Thoracic aorta (tissue), 2 donors: ENCODE results near the gene ZC3H12A. TPM values are rescaled to one million over a fixed set of nuclear protein-coding genes. Genes with fewer than 3 reads are reported as not detected.

Experiments used
- ATAC-seq: fragments of 150-250 bp; one replicate; pipeline ENCODE4 v1.8.0; 2017; ENCODE audit warnings: low read depth; ENCODE audit not compliant: insufficient number of reproducible peaks, low FRiP score
- DNase-seq: peaks from one replicate; pipeline ENCODE4 v3.0.0-alpha.2; 2020; ENCODE audit warnings: low spot score
- H3K27ac ChIP-seq, 2 donors: fragments of 200-600 bp; sonication (generic); 1 replicate in 1 of 2; 2 replicates in 1 of 2; pipeline ENCODE4 v1.5.1; 2016; ENCODE audit warnings: mild to moderate bottlenecking in 2 of 2, moderate library complexity in 2 of 2
- H3K27me3 ChIP-seq: fragments of 200-600 bp; sonication (generic); replicated peaks from 2 replicates; pipeline ENCODE4 v1.6.0; 2016; ENCODE audit warnings: mild to moderate bottlenecking; ENCODE audit not compliant: insufficient read depth
- H3K36me3 ChIP-seq: fragments of 200-600 bp; sonication (generic); one replicate; pipeline ENCODE4 v1.5.1; 2016
- H3K4me1 ChIP-seq, 2 donors: fragments of 200-600 bp; sonication (generic); 1 replicate in 1 of 2; 2 replicates in 1 of 2; pipeline versions ENCODE4 v1.5.1 to v1.6.0; 2016; ENCODE audit warnings: low read depth in 2 of 2, mild to moderate bottlenecking in 1 of 2; ENCODE audit not compliant: control insufficient read depth in 1 of 2
- H3K4me3 ChIP-seq: fragments of 200-600 bp; sonication (generic); 2 replicates; pipeline ENCODE4 v1.5.1; 2016; ENCODE audit warnings: mild to moderate bottlenecking
- H3K9me3 ChIP-seq: fragments of 200-600 bp; sonication (generic); 2 replicates; pipeline ENCODE4 v1.5.1; 2016
- total RNA-seq, 2 donors: library from RNA; depleted of rRNA; stranded (reverse); fragments of >200 nt; gene quantifications; one replicate each; pipeline versions ENCODE4 v1.1.0 to v1.2.3, GENCODE V29; 2016
- TF ChIP-seq, protein P1 (sequence below): fragments of 200-600 bp; sonication (generic); IDR thresholded peaks from one replicate; pipeline ENCODE4 v1.5.1; 2019; ENCODE audit warnings: antibody characterized with exemption

The ZC3H12A gene
- total RNA-seq, 2 donors from 2014 or later: 22.1 to 32.4 TPM

DNA sequence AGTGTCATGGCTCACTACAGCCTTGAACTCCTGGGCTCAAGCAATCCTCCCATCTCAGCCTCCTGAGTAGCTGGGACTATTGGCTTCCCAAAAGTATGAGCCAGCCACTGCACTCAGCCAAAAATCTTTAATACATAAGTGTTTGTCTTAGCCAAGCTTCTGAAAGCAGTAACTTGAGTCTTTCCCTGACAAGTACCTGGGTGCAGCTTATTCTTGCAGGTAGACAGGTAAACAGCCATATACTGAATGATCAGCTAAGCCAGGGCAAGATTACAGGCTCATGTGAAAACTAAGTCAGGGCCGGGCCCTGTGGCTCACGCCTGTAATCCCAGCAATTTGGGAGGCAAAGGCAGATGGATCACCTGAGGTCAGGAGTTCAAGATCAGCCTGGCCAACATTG lies 32.4 kb downstream of the ZC3H12A start:
- Histone ChIP-seq H3K4me3 (no peak overlapping the region), H3K27ac (no peak overlapping the region), H3K9me3 (no peaks in the 10 kb centered on the region), H3K36me3 (peaks cover 24% of the 10 kb centered on the region), H3K4me1 (no peaks in the 10 kb centered on the region), H3K27me3 (no peaks in the 10 kb centered on the region)
- no peak for DNase-seq
- no peak for ATAC-seq
- TF ChIP-seq, protein P1, sequence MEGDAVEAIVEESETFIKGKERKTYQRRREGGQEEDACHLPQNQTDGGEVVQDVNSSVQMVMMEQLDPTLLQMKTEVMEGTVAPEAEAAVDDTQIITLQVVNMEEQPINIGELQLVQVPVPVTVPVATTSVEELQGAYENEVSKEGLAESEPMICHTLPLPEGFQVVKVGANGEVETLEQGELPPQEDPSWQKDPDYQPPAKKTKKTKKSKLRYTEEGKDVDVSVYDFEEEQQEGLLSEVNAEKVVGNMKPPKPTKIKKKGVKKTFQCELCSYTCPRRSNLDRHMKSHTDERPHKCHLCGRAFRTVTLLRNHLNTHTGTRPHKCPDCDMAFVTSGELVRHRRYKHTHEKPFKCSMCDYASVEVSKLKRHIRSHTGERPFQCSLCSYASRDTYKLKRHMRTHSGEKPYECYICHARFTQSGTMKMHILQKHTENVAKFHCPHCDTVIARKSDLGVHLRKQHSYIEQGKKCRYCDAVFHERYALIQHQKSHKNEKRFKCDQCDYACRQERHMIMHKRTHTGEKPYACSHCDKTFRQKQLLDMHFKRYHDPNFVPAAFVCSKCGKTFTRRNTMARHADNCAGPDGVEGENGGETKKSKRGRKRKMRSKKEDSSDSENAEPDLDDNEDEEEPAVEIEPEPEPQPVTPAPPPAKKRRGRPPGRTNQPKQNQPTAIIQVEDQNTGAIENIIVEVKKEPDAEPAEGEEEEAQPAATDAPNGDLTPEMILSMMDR: no peak

DNA sequence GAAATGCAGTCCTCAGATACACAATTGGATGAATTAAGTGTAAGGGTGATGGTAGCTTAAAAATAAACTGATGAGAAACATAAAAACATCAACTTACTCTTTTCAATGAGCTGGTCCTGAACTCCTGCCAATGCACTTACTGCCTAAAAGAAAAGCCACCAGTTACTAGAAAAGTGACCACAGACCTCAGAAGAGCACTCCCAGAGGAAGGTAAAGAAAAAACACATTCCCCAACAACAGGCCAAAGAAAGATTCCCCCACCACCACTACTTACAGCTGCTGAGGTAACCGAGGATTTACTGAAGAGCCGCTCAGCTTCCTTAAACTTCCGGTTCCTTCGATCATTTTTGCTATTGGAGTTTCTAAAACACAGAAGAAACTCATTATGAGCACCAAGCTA lies 34.8 kb downstream of the ZC3H12A start:
- DNase-seq (no peak), ATAC-seq (no peak)
- H3K27ac ChIP-seq: no peak overlapping the region
- no peak overlapping the region for H3K4me3 ChIP-seq
- H3K36me3 ChIP-seq: peaks cover 28% of the 10 kb centered on the region
- peaks cover 8 to 15% of the 10 kb centered on the region in 2 donors for H3K4me1 ChIP-seq
- no peaks in the 10 kb centered on the region for H3K9me3 ChIP-seq
- no peaks in the 10 kb centered on the region for H3K27me3 ChIP-seq
- TF ChIP-seq, protein P1: no peak

DNA sequence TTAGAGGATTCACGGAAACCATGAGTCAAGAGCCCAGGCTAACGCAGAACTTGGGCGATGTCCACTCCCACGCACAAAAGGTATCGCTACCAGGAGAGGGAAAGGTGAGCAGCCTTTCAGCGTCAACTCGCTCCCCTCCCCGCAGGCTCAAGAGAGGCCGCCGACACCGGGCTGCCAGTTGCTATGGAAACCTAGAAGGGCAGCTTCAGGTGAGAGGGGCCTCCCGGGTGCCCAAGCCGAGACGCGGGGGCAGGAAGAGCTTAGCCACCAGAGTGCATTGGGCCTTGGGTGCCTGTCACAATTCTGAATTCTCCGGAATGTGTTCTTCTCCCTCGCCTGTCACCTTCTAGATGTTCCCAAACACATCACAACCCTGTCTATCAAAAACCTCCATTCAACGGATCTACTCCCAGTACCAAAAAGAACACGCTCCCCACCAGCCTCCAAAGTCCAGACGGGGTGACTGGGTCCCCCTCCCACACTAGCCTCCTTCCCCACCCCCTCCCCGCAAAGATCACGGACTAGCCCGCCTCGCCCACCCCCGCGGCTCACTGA lies 39.5 kb downstream of the ZC3H12A start:
- H3K36me3 ChIP-seq: peaks cover 12% of the 10 kb centered on the region
- no peaks in the 10 kb centered on the region for H3K9me3 ChIP-seq
- H3K27ac ChIP-seq: peak overlapping the region; percentile 91 to 94
- ATAC-seq: no peak
- DNase-seq: no peak
- TF ChIP-seq, protein P1: no peak
- no peaks in the 10 kb centered on the region for H3K27me3 ChIP-seq
- peaks cover 8 to 23% of the 10 kb centered on the region in 2 donors for H3K4me1 ChIP-seq
- H3K4me3 ChIP-seq: peak overlapping the region; percentile 83

DNA sequence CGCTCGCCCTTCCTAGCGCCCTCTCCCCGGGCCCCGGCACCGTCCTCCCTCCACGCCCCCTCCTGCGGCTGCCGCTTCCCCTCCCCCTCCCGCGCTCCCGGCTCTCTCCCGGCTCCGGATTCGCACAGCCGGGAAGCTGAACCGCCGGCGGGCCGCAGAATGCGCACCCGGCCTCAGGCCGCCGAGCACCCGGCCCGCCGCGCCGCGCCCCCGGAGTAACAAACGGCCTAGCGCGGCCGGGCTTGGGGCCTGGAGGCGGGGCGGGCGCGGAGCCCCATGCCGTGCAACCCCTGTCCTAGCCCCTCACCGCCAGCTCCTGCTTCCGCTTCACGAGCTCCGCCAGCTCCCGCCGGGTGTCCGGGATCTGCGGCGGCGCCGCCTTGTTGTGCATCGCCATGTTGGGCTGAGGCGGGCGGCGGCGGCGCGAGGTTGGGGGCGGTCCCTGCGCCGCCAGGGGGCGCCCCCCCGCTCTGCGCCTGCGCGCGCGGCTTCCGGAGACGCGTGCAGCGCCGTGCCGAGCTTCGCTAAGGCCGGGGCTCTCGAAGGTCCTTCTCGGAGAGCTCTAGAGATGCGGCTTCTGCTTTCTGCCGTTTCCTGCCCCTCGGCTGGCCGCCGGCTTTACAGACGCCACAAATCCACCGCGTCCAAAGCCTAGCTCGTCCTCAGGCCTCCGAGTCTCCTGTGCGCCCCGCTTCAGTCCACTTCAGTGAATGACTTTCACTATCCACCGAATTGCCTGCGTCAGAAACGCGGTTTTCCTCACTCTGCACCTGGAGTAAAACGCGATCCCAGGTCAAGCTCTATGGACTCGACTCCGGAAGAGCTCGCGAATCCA lies 40.2 kb downstream of the ZC3H12A start, which contains the start of gene MEAF6:
Gene MEAF6 (minus strand): TSS at position 417 of the 835 bp plus-strand sequence. CDS start 20 bp downstream, at position 397.
- ATAC-seq: peak; percentile 87
- Histone ChIP-seq H3K4me3 (peak within 1 kb of the TSS; percentile 83), H3K27me3 (no peaks in the 10 kb centered on the region), H3K9me3 (no peaks in the 10 kb centered on the region), H3K4me1 (peaks cover 8 to 23% of the 10 kb centered on the region in 2 donors), H3K36me3 (peaks cover 8% of the 10 kb centered on the region), H3K27ac (peak within 1 kb of the TSS; percentile 91 to 94)
- DNase-seq: peak; percentile 17
- TF ChIP-seq, protein P1: peak; percentile 76

DNA sequence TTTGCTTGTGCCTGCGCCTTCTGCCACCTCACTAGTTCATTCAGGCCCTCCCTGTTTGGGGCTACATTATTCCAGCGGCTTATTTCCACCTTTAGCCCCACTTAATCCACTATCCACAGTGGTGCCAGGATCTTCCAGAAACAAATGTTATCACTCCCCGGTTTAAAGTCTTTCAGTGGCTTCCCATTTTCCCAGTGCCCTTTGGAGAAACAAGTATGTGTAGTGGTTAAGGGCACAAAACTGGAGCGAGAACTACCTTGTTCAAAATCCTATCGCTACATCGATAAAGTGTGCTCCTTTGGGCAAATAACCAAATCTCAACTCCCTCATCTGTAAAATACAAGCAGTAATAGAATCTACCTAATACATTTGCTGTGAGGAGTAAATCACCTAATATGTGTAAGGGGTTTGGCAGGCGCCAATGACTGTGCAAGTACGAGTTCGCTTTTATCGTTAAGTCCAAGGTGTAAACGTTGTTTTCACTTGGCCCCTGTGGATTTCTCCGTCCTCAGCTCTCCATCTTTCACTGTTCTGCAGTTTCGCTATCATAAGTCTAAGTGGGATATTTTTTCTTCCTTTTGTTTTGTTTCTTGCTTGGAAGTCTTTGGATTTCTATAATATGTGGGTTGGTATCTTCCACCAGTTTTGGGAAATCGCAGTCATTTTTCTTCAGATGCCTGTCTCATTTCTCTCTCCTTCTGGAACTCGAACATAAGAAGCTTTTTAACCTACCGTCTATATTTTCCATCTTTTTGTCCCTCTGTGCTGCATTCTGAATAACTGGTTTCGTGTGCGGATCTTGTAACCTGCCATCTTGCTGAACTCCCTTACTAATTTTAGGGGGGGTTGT lies 41.0 kb downstream of the ZC3H12A start:
- TF ChIP-seq, protein P1: no peak
- H3K27me3 ChIP-seq: no peaks in the 10 kb centered on the region
- peak overlapping the region; percentile 83 for H3K4me3 ChIP-seq
- no peak for DNase-seq
- H3K27ac ChIP-seq: peak overlapping the region; percentile 91 to 94
- peaks cover 8% of the 10 kb centered on the region for H3K36me3 ChIP-seq
- peaks cover 8 to 23% of the 10 kb centered on the region in 2 donors for H3K4me1 ChIP-seq
- ATAC-seq: no peak
- no peaks in the 10 kb centered on the region for H3K9me3 ChIP-seq
